Activated CD4-positive, alpha-beta T cell treated with anti-CD3 and anti-CD28 coated beads for 24 hours (primary cell): Measurements from ENCODE around the gene SLFN13.
"Not testable (repeated sequence)": the region's sequence is repeated elsewhere in the genome, so short reads cannot be mapped to it uniquely, and the experiment has no call there.

ENCODE experiments used
- DNase-seq, 2 donors: peaks; one replicate each; pipeline ENCODE4 v3.0.0-alpha.2; 2020; ENCODE audit warnings: low read depth in 2 of 2

The SLFN13 gene

DNA sequence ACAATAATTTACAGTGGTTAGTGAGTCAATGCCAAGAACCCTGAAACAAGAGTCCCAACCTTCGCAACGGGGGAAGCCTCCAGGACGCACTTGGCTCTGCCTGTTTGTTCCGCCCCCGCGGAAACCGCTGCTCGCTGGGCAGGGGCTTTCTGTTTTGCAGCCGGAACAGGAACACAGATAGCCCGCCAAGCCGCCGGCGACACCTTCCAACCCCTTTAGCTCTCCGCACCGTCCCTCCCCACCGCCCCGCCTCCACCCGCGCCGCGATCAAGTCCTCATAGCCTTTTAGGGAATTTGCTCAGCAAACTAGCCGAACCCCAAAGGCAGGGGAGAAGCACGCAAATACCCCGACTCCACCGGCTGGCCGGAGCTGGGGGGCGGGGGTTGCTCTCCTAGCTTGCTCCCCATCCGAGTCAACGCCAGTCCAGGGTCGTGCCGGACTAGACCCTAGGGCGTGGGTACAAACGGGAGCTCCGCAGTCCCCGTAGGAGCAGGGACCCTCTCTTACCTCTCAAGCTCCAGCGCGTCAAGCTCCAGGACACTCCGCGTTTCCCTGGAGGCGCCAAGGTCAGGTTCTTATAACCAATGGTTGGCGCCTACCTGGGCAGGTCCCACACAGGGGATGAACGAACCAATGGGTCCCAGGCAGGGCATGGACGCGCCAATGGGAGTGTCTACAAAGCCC is at the start of gene SLFN13:
Gene SLFN13 (minus strand): TSS at position 553 of the 685 bp plus-strand sequence. CDS start 3,086 bp downstream, outside the sequence.
- peak; percentile 80 to 90 for DNase-seq

DNA sequence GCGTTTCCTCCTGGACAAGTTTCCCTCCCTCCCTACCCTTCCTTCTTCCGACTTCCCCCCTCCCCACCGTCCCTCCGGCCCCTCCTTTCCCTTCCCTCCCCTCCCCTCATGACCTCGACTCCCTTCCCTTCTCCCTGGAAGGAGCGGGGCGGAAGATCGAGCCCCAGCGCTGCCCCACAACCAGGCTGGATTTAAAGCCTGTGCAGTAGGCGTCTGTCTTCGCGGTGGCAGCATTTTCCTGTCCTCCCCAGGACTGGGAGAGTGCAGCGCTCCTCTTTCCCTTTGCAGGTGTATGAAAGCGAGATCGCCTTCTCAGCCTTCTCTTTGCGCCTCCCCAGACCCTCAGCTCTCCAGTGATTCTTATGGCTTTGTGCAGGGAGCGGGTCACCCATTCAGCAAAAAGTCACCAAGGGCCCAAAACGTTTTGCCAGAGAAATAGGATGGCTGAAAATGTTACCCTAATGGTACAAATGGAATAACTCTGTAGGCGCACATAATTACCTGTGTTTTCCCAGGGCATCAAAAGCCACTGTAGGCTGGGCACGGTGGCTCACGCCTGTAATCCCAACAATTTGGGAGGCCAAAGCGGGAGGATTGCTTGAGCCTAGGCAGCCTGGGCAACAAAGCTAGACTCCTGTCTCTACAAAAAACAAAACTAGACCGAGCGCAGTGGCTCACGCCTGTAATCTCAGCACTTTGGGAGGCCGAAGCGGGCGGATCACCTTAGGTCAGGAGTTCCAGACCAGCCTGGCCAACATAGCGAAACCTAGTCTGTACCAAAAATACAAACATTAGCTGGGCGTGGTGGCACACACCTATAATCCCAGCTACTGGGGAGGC is 48.1 kb upstream of the SLFN13 start:
- no peak for DNase-seq

- DNase-seq = no peak
Measured at GRCh38 chr17:35493040-35493439, 44.5 kb upstream of the SLFN13 start.

DNA sequence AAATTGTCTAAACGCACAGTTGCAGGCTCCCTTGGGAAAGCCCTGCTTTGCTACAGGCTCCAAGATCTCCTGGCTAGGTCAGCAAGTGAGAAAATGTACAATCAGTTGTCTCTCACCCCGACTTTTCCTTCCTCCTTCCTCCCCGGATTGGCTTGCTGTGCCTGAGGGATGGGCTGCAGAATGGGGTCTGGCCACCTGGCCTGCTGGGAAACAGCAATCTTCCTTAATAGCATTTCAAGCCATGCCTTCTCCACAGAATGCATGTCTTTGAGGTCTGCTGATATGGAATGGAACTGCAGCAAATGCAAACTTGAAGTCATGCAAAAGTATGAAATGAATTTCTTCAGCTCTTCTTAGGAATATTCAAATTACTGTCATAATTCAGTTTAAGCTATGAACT is 42.9 kb upstream of the SLFN13 start:
- DNase-seq = no peak

- no peak for DNase-seq
Measured at GRCh38 chr17:35489944-35490343, 41.4 kb upstream of the SLFN13 start.

GRCh38 chr17:35488991-35489390 is 40.4 kb upstream of the SLFN13 start:
- DNase-seq = no peak

GRCh38 chr17:35486920-35487732 is 38.6 kb upstream of the SLFN13 start:
- DNase-seq = peak; percentile 67 to 80

GRCh38 chr17:35479271-35479670 is 30.7 kb upstream of the SLFN13 start:
- DNase-seq = no peak

GRCh38 chr17:35477248-35477647 is 28.7 kb upstream of the SLFN13 start:
- DNase-seq = no peak

GRCh38 chr17:35476283-35476820 is 27.8 kb upstream of the SLFN13 start:
- no peak for DNase-seq

DNA sequence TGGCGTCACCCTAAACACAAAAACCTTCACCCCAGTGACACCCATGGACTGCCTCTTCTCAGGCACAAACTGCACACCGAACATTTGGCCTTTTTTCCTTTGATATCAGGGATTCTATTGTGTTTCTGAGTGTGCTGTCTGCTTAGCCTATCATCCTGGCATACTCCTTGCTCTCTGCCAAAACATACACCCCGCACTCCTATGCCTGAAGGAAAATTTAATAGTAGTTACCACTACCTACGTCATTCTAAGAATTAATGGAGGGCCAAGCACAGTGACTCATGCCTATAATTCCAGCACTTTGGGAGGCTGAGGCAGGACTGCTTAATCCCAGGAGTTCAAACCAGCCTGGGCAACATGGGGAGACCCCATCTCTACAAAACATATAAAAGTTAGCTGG is 19.9 kb upstream of the SLFN13 start:
- no peak for DNase-seq

DNA sequence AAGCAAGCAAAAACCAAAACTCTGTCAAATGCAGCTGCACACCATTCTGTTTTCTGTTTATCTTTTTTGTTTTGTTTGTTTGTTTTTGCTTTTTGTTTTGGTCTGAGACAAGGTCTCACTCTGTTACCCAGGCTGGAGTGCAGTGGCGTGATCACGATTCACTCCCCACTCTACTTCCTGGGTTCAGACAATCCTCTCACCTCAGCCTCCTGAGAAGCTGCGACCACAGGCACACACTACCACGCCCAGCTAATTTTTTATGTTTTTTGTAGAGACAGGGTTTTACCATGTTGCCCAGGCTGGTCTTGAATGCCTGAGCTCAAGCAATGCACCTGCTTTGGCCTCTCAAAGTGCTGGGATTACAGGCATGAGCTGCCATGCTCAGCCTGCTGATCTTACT is 19.3 kb upstream of the SLFN13 start:
- no peak for DNase-seq

- DNase-seq = peak; percentile 13 to 26
Measured at GRCh38 chr17:35460354-35460851, 11.8 kb upstream of the SLFN13 start.

DNA sequence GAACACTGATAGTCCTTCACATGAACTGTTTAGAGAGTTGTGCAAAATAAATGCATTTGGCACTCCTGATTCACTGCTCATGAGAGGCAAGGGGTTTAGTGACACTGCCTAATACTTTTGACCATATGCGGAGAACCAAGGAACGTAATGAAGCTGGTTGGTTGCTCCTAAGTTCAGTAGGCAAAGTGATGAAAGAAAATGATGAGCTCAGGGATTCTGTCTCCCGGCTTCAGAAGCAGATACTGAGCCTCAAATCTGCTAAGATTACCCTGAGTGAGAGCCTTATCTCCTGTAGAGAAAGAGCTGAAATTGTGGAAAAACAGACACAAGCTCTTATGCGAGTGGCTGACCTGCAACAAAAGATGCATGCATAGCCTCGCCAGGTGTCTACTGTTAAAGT is 5.5 kb upstream of the SLFN13 start:
- not testable (repeated sequence) for DNase-seq

DNA sequence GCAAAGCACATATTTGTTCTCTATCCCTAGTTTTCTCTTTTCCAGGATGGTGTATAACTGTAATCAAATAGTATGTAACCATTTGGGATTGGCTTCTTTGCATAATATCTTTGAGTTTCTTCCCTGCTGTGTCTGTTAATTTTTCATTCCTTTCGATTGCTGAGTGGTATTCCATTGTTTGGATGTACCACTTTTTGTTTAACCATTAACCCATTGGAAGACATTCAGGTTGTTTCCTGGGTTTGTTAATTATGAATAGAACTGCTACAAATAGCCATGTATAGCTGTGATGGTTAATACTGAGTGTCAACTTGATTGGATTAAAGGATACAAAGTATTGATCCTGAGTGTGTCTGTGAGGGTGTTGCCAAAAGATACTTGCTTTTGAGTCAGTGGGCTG is 4.6 kb upstream of the SLFN13 start:
- no peak for DNase-seq

DNA sequence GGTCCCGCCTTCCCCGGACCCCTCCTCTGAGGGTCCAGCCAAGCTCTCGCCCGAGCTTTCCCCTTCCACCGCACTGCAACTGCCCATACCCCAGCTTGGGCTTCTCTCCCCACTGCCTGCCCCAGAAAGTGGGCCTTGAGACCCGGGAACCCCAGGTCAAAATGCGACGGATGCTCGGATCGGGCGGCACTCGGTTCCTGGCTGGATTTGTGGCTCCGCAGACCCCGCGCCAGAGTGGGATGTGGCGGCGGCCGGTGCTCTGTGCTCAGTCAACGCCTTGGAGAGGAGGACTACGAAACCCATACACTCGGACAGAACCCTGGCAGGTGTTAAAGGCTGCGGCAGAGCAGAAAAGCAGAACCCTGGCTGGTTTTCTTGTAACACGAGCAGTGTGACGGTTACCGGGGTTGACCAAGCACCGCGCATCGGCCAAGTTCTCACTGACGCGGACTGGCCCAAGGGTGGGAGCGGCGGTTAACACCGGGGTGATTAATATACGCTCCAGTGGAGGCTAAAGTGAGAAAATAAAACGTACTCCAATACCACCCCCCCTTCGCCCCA is 885 bp upstream of the SLFN13 start:
- DNase-seq = no peak

DNA sequence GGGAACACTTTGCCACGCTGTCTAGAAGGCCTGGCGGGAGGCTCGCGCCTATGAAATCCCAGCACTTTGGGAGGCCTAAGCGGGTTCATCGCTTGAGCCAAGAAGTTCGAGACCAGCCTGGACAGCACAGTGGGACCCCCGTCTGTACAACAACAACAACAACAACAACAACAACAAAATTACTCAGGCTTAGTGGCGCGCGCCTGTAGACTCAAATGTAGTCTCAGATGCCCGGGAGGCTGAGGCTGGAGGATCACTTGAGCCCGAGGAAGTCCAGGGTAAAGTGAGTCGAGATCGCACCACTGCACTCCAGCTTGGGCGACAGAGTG is 297 bp upstream of the SLFN13 start:
- DNase-seq = no peak

DNA sequence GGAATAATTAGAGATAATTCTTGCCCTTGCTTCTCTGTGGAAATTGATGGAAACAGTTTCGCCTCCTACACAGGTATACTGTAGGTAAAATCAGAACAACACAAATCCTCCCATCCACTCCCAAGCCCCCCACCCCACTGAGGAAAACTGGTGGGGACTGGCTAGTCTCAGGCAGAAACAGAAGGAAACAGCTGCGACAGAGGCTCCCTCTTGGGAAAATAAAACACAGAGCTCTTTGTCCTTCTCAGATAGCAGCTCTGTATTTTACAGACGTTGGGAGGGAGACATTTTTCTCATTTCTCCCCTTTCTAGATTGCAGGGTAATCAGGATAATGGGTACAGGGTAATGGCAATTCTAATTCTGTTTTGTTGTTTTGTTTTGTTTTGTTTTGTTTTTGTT is 1.1 kb downstream of the SLFN13 start:
- no peak for DNase-seq

DNA sequence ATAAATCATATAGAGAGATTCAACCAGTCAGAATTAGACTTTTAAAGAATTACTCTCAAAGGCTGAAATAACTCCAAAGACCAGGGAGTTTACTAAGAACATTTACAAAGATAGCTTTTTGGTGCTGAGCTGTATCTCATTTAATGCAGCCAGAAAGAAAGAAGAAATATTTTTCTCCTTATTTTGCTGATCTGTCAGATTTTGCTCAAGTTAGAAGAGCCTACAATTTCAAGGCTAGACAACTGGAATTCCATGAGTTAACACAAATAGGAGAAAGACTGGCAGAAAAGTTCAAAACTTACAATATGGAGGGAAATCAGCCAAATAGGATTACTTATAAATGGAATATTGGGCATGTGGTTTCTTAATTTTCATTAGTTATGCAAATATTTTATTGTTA is 10.1 kb downstream of the SLFN13 start:
- no peak for DNase-seq

GRCh38 chr17:35433075-35433894 is 15.3 kb downstream of the SLFN13 start:
- peak; percentile 50 to 54 for DNase-seq
